Stimulated activated naive CD8-positive, alpha-beta T cell treated with anti-CD3 and anti-CD28 coated beads, Interleukin-15, Interleukin-2, amounts not matched to agents 100 U/mL and 50 U/mL, for 24 hours (primary cell): Measurements from ENCODE around the gene MSANTD7.
"Not testable (repeated sequence)": the region's sequence is repeated elsewhere in the genome, so short reads cannot be mapped to it uniquely, and the experiment has no call there.

Source experiments
- ATAC-seq: fragments of 150-1000 bp; cut with Tn5 transposase; one replicate; pipeline ENCODE4 v1.10.0; 2021
- DNase-seq: peaks from one replicate; pipeline ENCODE4 v3.0.0; 2021

Gene MSANTD7

GRCh38 chr10:14837757-14838581, at the start of gene MSANTD7, which contains the start of the genes CDNF and HSPA14:
TSS of gene MSANTD7 (plus strand) at chr10:14838306. CDS start at chr10:14842285, 3,979 bp downstream.
TSS of gene CDNF (minus strand) at chr10:14838037. CDS start at chr10:14837946, 91 bp downstream.
TSS of gene HSPA14 (plus strand) at chr10:14838306. CDS start at chr10:14838403, 97 bp downstream.
- ATAC-seq: peak; percentile 97
- DNase-seq: peak; percentile 100

- no peak for ATAC-seq
- no peak for DNase-seq
Observed at GRCh38 chr10:14798636-14799035, 39.5 kb upstream of the MSANTD7 start.

GRCh38 chr10:14800397-14800796, 37.7 kb upstream of the MSANTD7 start:
- DNase-seq (no peak), ATAC-seq (no peak)

- no peak for DNase-seq
- ATAC-seq: no peak
Observed at GRCh38 chr10:14801723-14802122, 36.4 kb upstream of the MSANTD7 start.

GRCh38 chr10:14803827-14804226, 34.3 kb upstream of the MSANTD7 start:
- ATAC-seq (no peak), DNase-seq (no peak)

- ATAC-seq (no peak), DNase-seq (no peak)
Observed at GRCh38 chr10:14806318-14806717, 31.8 kb upstream of the MSANTD7 start.

- DNase-seq (no peak), ATAC-seq (peak; percentile 40)
Observed at GRCh38 chr10:14810969-14811953, 26.8 kb upstream of the MSANTD7 start.

GRCh38 chr10:14812271-14812670, 25.8 kb upstream of the MSANTD7 start:
- DNase-seq (no peak), ATAC-seq (no peak)

- no peak for DNase-seq
- ATAC-seq: no peak
Observed at GRCh38 chr10:14815681-14816080, 22.4 kb upstream of the MSANTD7 start.

GRCh38 chr10:14816717-14817116, 21.4 kb upstream of the MSANTD7 start:
- ATAC-seq, DNase-seq: not testable (repeated sequence)

GRCh38 chr10:14820010-14820774, 17.9 kb upstream of the MSANTD7 start:
- no peak for ATAC-seq
- no peak for DNase-seq

GRCh38 chr10:14820775-14821154, 17.3 kb upstream of the MSANTD7 start:
- ATAC-seq: no peak
- DNase-seq: no peak

- ATAC-seq (no peak), DNase-seq (no peak)
Observed at GRCh38 chr10:14821635-14822375, 16.3 kb upstream of the MSANTD7 start.

- DNase-seq (peak; percentile 37), ATAC-seq (no peak)
Observed at GRCh38 chr10:14822879-14823755, 15.0 kb upstream of the MSANTD7 start.

- DNase-seq: no peak
- no peak for ATAC-seq
Observed at GRCh38 chr10:14823966-14824365, 14.1 kb upstream of the MSANTD7 start.

- DNase-seq (no peak), ATAC-seq (no peak)
Observed at GRCh38 chr10:14826076-14826829, 11.9 kb upstream of the MSANTD7 start.

GRCh38 chr10:14833106-14833505, 5.0 kb upstream of the MSANTD7 start:
- DNase-seq: no peak
- no peak for ATAC-seq

- DNase-seq (no peak), ATAC-seq (no peak)
Observed at GRCh38 chr10:14836208-14836607, 1.9 kb upstream of the MSANTD7 start.

- ATAC-seq: no peak
Observed at GRCh38 chr10:14837003-14837756, 926 bp upstream of the MSANTD7 start.

More at GRCh38 chr10:14837003-14837756, 926 bp upstream of the MSANTD7 start:
- no peak for DNase-seq
